ENCODE results near the gene ADPRHL1. TPM values are rescaled to one million over a fixed set of nuclear protein-coding genes. Genes with fewer than 3 reads are reported as not detected.
"Not testable (repeated sequence)": the region's sequence is repeated elsewhere in the genome, so short reads cannot be mapped to it uniquely, and the experiment has no call there.

Gene ADPRHL1
- total RNA-seq, 1 experiment from 2014 or later, result 3.9 TPM

- Histone ChIP-seq H3K27me3 (replicated peaks; ENCODE audit: insufficient read depth, low read depth, low read length, poor library complexity) (no peaks in the 10 kb centered on the region), H3K36me3 (ENCODE audit: insufficient read depth, low read length, poor library complexity, severe bottlenecking) (no peaks in the 10 kb centered on the region), H3K9me3 (ENCODE audit: low read depth, low read length, poor library complexity, severe bottlenecking) (no peaks in the 10 kb centered on the region), H3K4me3 (ENCODE audit: low read depth, low read length, poor library complexity, severe bottlenecking) (no peak overlapping the region), H3K4me1 (ENCODE audit: insufficient read depth, low read length, poor library complexity, severe bottlenecking) (no peaks in the 10 kb centered on the region), H3K27ac (ENCODE audit: low read depth, low read length, poor library complexity, severe bottlenecking) (no peak overlapping the region)
- no TSS peak for BruUV-seq (replicated peaks)
- no peak for TF ChIP-seq CTCF (conservative IDR thresholded peaks at IDR 0.05; ENCODE audit: low read depth, low read length)
- no peak for TF ChIP-seq EZH2 (IDR thresholded peaks at IDR 0.05; ENCODE audit: borderline replicate concordance, low read depth, low read length, poor library complexity, severe bottlenecking)
- intact Hi-C loops (cut with micrococcal nuclease; ENCODE audit: unreplicated experiment), result no loop called here
- CTCF ChIA-PET, result no interaction called here
- POLR2A ChIA-PET (ENCODE audit: low non-redundant PET), result no interaction called here
- no peak for DNase-seq (ENCODE audit: low spot score)
Measured at GRCh38 chr13:113369881-113370280, 83.4 kb downstream of the ADPRHL1 start.

GRCh38 chr13:113369189-113369588 is 84.1 kb downstream of the ADPRHL1 start:
- BruUV-seq (replicated peaks), result no TSS peak
- no peak for DNase-seq (ENCODE audit: low spot score)

GRCh38 chr13:113368353-113368752 is 84.9 kb downstream of the ADPRHL1 start:
- BruUV-seq (replicated peaks); intact Hi-C loops (cut with micrococcal nuclease; ENCODE audit: unreplicated experiment); H3K36me3 ChIP-seq (ENCODE audit: insufficient read depth, low read length, poor library complexity, severe bottlenecking); H3K27ac ChIP-seq (ENCODE audit: low read depth, low read length, poor library complexity, severe bottlenecking); H3K9me3 ChIP-seq (ENCODE audit: low read depth, low read length, poor library complexity, severe bottlenecking); H3K4me1 ChIP-seq (ENCODE audit: insufficient read depth, low read length, poor library complexity, severe bottlenecking); H3K4me3 ChIP-seq (ENCODE audit: low read depth, low read length, poor library complexity, severe bottlenecking); DNase-seq (ENCODE audit: low spot score); POLR2A ChIA-PET (ENCODE audit: low non-redundant PET); CTCF ChIA-PET; H3K27me3 ChIP-seq (replicated peaks; ENCODE audit: insufficient read depth, low read depth, low read length, poor library complexity): not testable (repeated sequence)

More at GRCh38 chr13:113369189-113369588, 84.1 kb downstream of the ADPRHL1 start:
- TF ChIP-seq EZH2 (IDR thresholded peaks at IDR 0.05; ENCODE audit: borderline replicate concordance, low read depth, low read length, poor library complexity, severe bottlenecking), result no peak
- TF ChIP-seq CTCF (conservative IDR thresholded peaks at IDR 0.05; ENCODE audit: low read depth, low read length), result no peak
- POLR2A ChIA-PET (ENCODE audit: low non-redundant PET), result no interaction called here
- no peaks in the 10 kb centered on the region for H3K9me3 ChIP-seq (ENCODE audit: low read depth, low read length, poor library complexity, severe bottlenecking)
- H3K27me3 ChIP-seq (replicated peaks; ENCODE audit: insufficient read depth, low read depth, low read length, poor library complexity), result no peaks in the 10 kb centered on the region
- no peak overlapping the region for H3K27ac ChIP-seq (ENCODE audit: low read depth, low read length, poor library complexity, severe bottlenecking)
- no peak overlapping the region for H3K4me3 ChIP-seq (ENCODE audit: low read depth, low read length, poor library complexity, severe bottlenecking)
- CTCF ChIA-PET, result no interaction called here
- intact Hi-C loops (cut with micrococcal nuclease; ENCODE audit: unreplicated experiment), result no loop called here
- H3K36me3 ChIP-seq (ENCODE audit: insufficient read depth, low read length, poor library complexity, severe bottlenecking), result no peaks in the 10 kb centered on the region
- H3K4me1 ChIP-seq (ENCODE audit: insufficient read depth, low read length, poor library complexity, severe bottlenecking), result no peaks in the 10 kb centered on the region

- CTCF ChIA-PET, result no interaction called here
- intact Hi-C loops (cut with micrococcal nuclease; ENCODE audit: unreplicated experiment), result no loop called here
- no TSS peak for BruUV-seq (replicated peaks)
- Histone ChIP-seq H3K9me3 (ENCODE audit: low read depth, low read length, poor library complexity, severe bottlenecking) (no peaks in the 10 kb centered on the region), H3K27ac (ENCODE audit: low read depth, low read length, poor library complexity, severe bottlenecking) (no peak overlapping the region), H3K36me3 (ENCODE audit: insufficient read depth, low read length, poor library complexity, severe bottlenecking) (no peaks in the 10 kb centered on the region), H3K4me1 (ENCODE audit: insufficient read depth, low read length, poor library complexity, severe bottlenecking) (no peaks in the 10 kb centered on the region), H3K4me3 (ENCODE audit: low read depth, low read length, poor library complexity, severe bottlenecking) (no peak overlapping the region), H3K27me3 (replicated peaks; ENCODE audit: insufficient read depth, low read depth, low read length, poor library complexity) (no peaks in the 10 kb centered on the region)
- TF ChIP-seq EZH2 (IDR thresholded peaks at IDR 0.05; ENCODE audit: borderline replicate concordance, low read depth, low read length, poor library complexity, severe bottlenecking) (no peak), CTCF (conservative IDR thresholded peaks at IDR 0.05; ENCODE audit: low read depth, low read length) (no peak)
- DNase-seq (ENCODE audit: low spot score), result no peak
- POLR2A ChIA-PET (ENCODE audit: low non-redundant PET), result no interaction called here
Measured at GRCh38 chr13:113367771-113368170, 85.5 kb downstream of the ADPRHL1 start.
